Gastrocnemius medialis (tissue), 4 donors: ENCODE measurements around the gene ZKSCAN8. TPM values are rescaled to one million over a fixed set of nuclear protein-coding genes. Genes with fewer than 3 reads are reported as not detected.

Source experiments
- ATAC-seq, 2 donors: fragments of 150-250 bp; one replicate each; pipeline ENCODE4 v1.9.1; 2016
- DNase-seq, 2 donors: peaks; one replicate each; pipeline ENCODE4 v3.0.0-alpha.2; 2019
- H3K27ac ChIP-seq, 4 donors: fragments of 200-600 bp; sonication (generic); 1 replicate in 1 of 4; 2 replicates in 3 of 4; pipeline ENCODE4 v1.5.1; 2016 to 2018; ENCODE audit warnings: mild to moderate bottlenecking in 2 of 4, moderate library complexity in 1 of 4
- H3K27me3 ChIP-seq, 3 donors: fragments of 200-600 bp; sonication (generic) in 2 of 3; 1 replicate in 1 of 3; 2 replicates in 2 of 3; pipeline versions ENCODE4 v1.5.1 to v1.6.0; 2016 to 2019; ENCODE audit warnings: mild to moderate bottlenecking in 1 of 3, moderate library complexity in 1 of 3
- H3K36me3 ChIP-seq, 2 donors: fragments of 200-600 bp; sonication (generic) in 1 of 2; one replicate each; pipeline ENCODE4 v1.5.1; 2017 to 2018
- H3K4me1 ChIP-seq, 2 donors: fragments of 200-600 bp; sonication (generic) in 1 of 2; one replicate each; pipeline ENCODE4 v1.5.1; 2016 to 2017; ENCODE audit warnings: mild to moderate bottlenecking in 2 of 2
- H3K4me3 ChIP-seq, 4 donors: fragments of 200-600 bp; sonication (generic) in 3 of 4; 1 replicate in 1 of 4; 2 replicates in 3 of 4; pipeline ENCODE4 v1.5.1; 2016 to 2019; ENCODE audit warnings: mild to moderate bottlenecking in 2 of 4
- H3K9me3 ChIP-seq, 3 donors: fragments of 200-600 bp; sonication (generic) in 2 of 3; 1 replicate in 1 of 3; 2 replicates in 2 of 3; pipeline ENCODE4 v1.5.1; 2016 to 2019
- POLR2A ChIP-seq, 2 donors: fragments of 450-650 bp; IDR thresholded peaks; one replicate each; pipeline ENCODE4 v1.6.1; 2017; ENCODE audit warnings: antibody characterized with exemption in 2 of 2, mild to moderate bottlenecking in 2 of 2, moderate library complexity in 2 of 2
- in situ Hi-C, 4 donors: fragments of 200-750 bp; cut with MboI; loops; one replicate each; pipeline versions ENCODE4 v1.15.0 to v1.8.0; 2017; ENCODE audit warnings: low sequenced_read_pairs in 4 of 4
- intact Hi-C: fragments of 100-400 bp; cut with DNase I; formaldehyde crosslinking; loops from one replicate; pipeline ENCODE4 v1.15.1; 2023; ENCODE audit warnings: low total_unique reads
- total RNA-seq, 4 donors: library from RNA; depleted of rRNA; stranded (reverse); fragments of >200 nt; gene quantifications; one replicate each; pipeline versions ENCODE4 v1.1.0 to v1.2.3, GENCODE V29; 2016
- TF ChIP-seq, protein P1 (sequence below), 5 experiments: fragments of 450-650 bp in 3 of 5; fragments of 200-600 bp in 2 of 5; sonication (generic) in 2 of 5; IDR thresholded peaks in 4 of 5; conservative IDR thresholded peaks in 1 of 5; 1 replicate in 4 of 5; 2 replicates in 1 of 5; pipeline ENCODE4 v1.5.1; 2016 to 2019; ENCODE audit warnings: antibody characterized with exemption in 5 of 5, mild to moderate bottlenecking in 3 of 5, moderate library complexity in 3 of 5

Gene ZKSCAN8
- total RNA-seq, 4 donors from 2014 or later = 6.6 to 10.4 (median 8.9) TPM

DNA sequence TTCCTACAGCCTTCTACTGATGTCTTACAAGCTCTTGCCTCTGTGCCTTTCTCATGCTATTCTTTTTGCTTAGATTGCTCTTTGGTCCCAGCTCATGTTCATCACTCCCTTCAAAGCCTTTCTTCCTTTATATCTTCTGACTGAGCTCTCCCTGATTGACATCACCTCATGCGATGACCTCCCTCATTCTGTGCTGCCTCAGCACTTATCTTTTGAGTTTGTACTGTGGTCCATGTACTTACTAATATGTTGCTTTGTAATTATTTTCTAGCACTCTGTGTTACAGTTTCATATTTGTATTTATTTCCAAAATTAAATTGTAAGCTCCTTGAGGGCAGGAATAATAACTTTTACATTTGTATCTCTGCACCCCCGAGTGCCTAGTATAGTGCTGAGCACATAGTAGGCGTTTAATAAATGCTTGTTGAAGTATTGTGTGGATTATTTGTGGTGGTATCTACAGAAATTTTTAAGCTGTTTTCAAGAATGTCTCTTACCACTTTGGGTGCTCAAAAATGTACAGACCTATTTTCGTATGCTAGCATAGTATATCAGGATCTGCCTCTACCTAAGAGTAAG, 17.4 kb downstream of the ZKSCAN8 start:
- in situ Hi-C loops (no loop called here), intact Hi-C loops (no loop called here)
- H3K27ac ChIP-seq = no peak overlapping the region
- H3K27me3 ChIP-seq = no peaks in the 10 kb centered on the region
- H3K4me1 ChIP-seq = peaks cover 0 to 8% of the 10 kb centered on the region in 2 donors
- peaks cover 0 to 42% of the 10 kb centered on the region in 2 donors for H3K36me3 ChIP-seq
- H3K9me3 ChIP-seq = no peaks in the 10 kb centered on the region
- DNase-seq = no peak
- ATAC-seq = no peak
- TF ChIP-seq POLR2A (IDR thresholded peaks at IDR 0.05) = no peak
- TF ChIP-seq, protein P1, sequence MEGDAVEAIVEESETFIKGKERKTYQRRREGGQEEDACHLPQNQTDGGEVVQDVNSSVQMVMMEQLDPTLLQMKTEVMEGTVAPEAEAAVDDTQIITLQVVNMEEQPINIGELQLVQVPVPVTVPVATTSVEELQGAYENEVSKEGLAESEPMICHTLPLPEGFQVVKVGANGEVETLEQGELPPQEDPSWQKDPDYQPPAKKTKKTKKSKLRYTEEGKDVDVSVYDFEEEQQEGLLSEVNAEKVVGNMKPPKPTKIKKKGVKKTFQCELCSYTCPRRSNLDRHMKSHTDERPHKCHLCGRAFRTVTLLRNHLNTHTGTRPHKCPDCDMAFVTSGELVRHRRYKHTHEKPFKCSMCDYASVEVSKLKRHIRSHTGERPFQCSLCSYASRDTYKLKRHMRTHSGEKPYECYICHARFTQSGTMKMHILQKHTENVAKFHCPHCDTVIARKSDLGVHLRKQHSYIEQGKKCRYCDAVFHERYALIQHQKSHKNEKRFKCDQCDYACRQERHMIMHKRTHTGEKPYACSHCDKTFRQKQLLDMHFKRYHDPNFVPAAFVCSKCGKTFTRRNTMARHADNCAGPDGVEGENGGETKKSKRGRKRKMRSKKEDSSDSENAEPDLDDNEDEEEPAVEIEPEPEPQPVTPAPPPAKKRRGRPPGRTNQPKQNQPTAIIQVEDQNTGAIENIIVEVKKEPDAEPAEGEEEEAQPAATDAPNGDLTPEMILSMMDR (IDR thresholded peaks at IDR 0.05 in 4 of 5, conservative IDR thresholded peaks at IDR 0.05 in 1 of 5) = no peak
- H3K4me3 ChIP-seq = no peak overlapping the region

DNA sequence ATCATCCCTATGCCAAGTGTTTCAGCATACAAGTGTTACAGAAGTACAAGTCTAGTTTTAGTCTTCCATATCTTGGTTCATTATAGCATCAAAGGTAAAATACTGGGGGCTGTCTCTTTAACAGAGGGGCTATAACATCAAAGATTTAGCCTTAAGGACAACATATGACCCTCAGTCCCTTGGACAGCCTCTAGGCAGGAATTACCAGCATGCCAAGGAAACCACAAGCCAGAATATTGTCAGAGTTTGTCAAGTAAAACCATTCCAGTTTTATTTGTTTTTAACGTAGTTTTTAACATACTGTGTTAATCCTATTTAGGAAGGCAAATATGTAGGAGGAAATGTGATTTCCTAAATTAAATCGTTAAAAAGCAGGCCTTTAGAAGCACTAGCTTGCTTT, 18.6 kb downstream of the ZKSCAN8 start:
- intact Hi-C loops = no loop called here
- no peak overlapping the region for H3K27ac ChIP-seq
- H3K9me3 ChIP-seq = no peaks in the 10 kb centered on the region
- peaks cover 0 to 31% of the 10 kb centered on the region in 2 donors for H3K36me3 ChIP-seq
- DNase-seq (no peak), ATAC-seq (no peak)
- TF ChIP-seq, protein P1 (IDR thresholded peaks at IDR 0.05 in 4 of 5, conservative IDR thresholded peaks at IDR 0.05 in 1 of 5) = no peak
- TF ChIP-seq POLR2A (IDR thresholded peaks at IDR 0.05) = no peak
- H3K4me3 ChIP-seq = no peak overlapping the region
- in situ Hi-C loops = no loop called here
- H3K4me1 ChIP-seq = peaks cover 0 to 8% of the 10 kb centered on the region in 2 donors
- H3K27me3 ChIP-seq = no peaks in the 10 kb centered on the region

DNA sequence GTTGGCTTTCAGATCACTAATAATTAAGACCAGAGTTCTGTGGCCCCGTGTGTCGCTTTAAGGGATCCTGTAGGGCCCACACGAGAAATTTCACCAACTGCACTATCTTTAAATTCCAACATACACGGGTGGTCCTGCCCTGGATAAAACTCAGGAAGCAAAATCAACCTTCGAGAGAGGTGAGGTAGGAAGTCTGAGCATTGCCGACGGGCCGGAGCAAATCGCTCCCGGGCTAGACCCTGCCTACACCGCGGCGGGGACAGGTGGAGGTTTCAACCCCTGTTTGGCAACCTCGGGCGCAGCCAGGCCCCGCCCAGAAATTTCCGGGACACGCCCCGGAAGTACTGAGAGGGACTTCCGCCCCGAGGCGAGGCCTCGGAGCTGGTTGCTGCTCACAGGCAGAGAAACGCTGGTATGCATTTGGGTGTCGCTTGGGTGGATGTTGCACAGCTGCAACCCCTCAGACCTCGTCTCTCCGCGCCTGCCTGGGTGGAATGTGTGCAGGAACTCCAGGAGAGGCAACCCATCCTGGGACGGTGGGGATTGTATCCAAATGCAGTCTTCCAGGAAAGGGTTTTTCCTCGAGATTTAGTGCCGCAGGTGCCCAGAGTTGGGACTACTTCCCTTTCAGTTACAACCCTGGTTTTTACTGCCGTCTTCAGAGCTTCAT, 19.9 kb downstream of the ZKSCAN8 start:
- Histone ChIP-seq H3K4me1 (peaks cover 0 to 8% of the 10 kb centered on the region in 2 donors), H3K9me3 (no peaks in the 10 kb centered on the region), H3K36me3 (peaks cover 0 to 18% of the 10 kb centered on the region in 2 donors), H3K27me3 (no peaks in the 10 kb centered on the region), H3K4me3 (peak overlapping the region; percentile 45 to 67 (median 62)), H3K27ac (peak overlapping the region in 1 of 4 donors; percentile 4)
- TF ChIP-seq, protein P1 (IDR thresholded peaks at IDR 0.05 in 4 of 5, conservative IDR thresholded peaks at IDR 0.05 in 1 of 5) = no peak
- TF ChIP-seq POLR2A (IDR thresholded peaks at IDR 0.05) = no peak
- intact Hi-C loops (no loop called here), in situ Hi-C loops (no loop called here)
- ATAC-seq (peak in 1 of 2 donors; percentile 86), DNase-seq (peak; percentile 18 to 66)

DNA sequence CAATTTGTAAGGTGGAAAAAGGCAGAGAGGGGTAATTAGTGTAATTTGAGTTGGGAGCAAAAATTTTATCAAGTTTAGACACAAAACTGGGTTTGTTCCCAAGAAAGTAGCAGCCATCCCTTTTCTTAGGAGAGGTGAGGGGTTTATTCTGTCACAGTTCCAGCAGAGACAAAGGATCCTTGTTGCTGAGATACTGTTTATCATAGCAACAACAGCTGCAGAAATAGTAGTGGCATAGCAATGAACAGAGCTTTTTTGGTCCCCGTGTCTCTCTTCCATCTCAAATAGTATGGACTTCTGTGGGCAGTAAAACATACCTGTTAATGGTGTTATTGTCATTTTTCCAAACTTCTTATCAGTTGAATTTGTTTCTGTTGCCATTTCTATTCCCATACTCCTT, 23.9 kb downstream of the ZKSCAN8 start:
- intact Hi-C loops = no loop called here
- DNase-seq (no peak), ATAC-seq (no peak)
- in situ Hi-C loops = no loop called here
- Histone ChIP-seq H3K27me3 (no peaks in the 10 kb centered on the region), H3K36me3 (peaks cover 0 to 11% of the 10 kb centered on the region in 2 donors), H3K9me3 (no peaks in the 10 kb centered on the region), H3K4me1 (peaks cover 0 to 8% of the 10 kb centered on the region in 2 donors), H3K27ac (no peak overlapping the region), H3K4me3 (no peak overlapping the region)
- no peak for TF ChIP-seq POLR2A (IDR thresholded peaks at IDR 0.05)
- TF ChIP-seq, protein P1 (IDR thresholded peaks at IDR 0.05 in 4 of 5, conservative IDR thresholded peaks at IDR 0.05 in 1 of 5) = no peak
